AG10803 (cell line): Measurements from ENCODE around the gene PCDHA7.
"Not testable (repeated sequence)": the region's sequence is repeated elsewhere in the genome, so short reads cannot be mapped to it uniquely, and the experiment has no call there.

Experiments
- DNase-seq: peaks from one replicate; pipeline ENCODE4 v3.0.0; 2010; ENCODE audit warnings: low read depth
- H3K4me3 ChIP-seq: 2 replicates; pipeline ENCODE4 v1.5.1; 2011; ENCODE audit warnings: mild to moderate bottlenecking, low read length, control low read depth
- CTCF ChIP-seq: conservative IDR thresholded peaks from 2 replicates; pipeline ENCODE4 v1.5.1; 2011; ENCODE audit warnings: mild to moderate bottlenecking, low read length, control low read depth, inconsistent platforms

PCDHA7 gene

GRCh38 chr5:140835622-140836510 is 1.8 kb downstream of the PCDHA7 start:
- DNase-seq = no peak
- no peak overlapping the region for H3K4me3 ChIP-seq
- no peak for TF ChIP-seq CTCF

GRCh38 chr5:140840978-140841962 is 7.2 kb downstream of the PCDHA7 start, which contains the start of gene PCDHA8:
PCDHA8 (plus strand) TSS chr5:140841187; CDS start chr5:140841322, 135 bp downstream.
- H3K4me3 ChIP-seq = no peak within 1 kb of the TSS; the same call in 1 of the 2 replicates
- TF ChIP-seq CTCF = peak; percentile 25
- DNase-seq = no peak

- H3K4me3 ChIP-seq = no peak overlapping the region
- no peak for DNase-seq
- no peak for TF ChIP-seq CTCF
Measured at GRCh38 chr5:140842798-140843733, 9.0 kb downstream of the PCDHA7 start.

- not testable (repeated sequence) for H3K4me3 ChIP-seq, DNase-seq
Measured at GRCh38 chr5:140848139-140849102, 14.4 kb downstream of the PCDHA7 start, which contains the start of gene PCDHA9. PCDHA9 (plus strand) TSS chr5:140848382; CDS start chr5:140848496, 114 bp downstream.

GRCh38 chr5:140849831-140850634 is 16.0 kb downstream of the PCDHA7 start:
- H3K4me3 ChIP-seq, DNase-seq: not testable (repeated sequence)

- no peak for DNase-seq
- H3K4me3 ChIP-seq = no peak within 1 kb of the TSS
- TF ChIP-seq CTCF = no peak; the same call in 1 of the 2 replicates
Measured at GRCh38 chr5:140855772-140856674, 22.0 kb downstream of the PCDHA7 start, which contains the start of gene PCDHA10. PCDHA10 (plus strand) TSS chr5:140855897; CDS start chr5:140856049, 152 bp downstream.
